Neutrophil (primary cell): ENCODE data around the gene MARS1.
A peak's percentile ranks its signal among the peaks of the same experiment; 100 is the strongest.

Experiments used
- H3K27ac ChIP-seq: fragments of 200-600 bp; sonication (generic); 2 replicates; pipeline ENCODE4 v1.5.1; 2016; ENCODE audit warnings: mild to moderate bottlenecking, moderate library complexity
- H3K27me3 ChIP-seq: fragments of 200-600 bp; sonication (generic); 2 replicates; pipeline ENCODE4 v1.6.0; 2016; ENCODE audit warnings: mild to moderate bottlenecking
- H3K36me3 ChIP-seq: fragments of 200-600 bp; sonication (generic); 2 replicates; pipeline ENCODE4 v1.5.1; 2017
- H3K4me1 ChIP-seq, 2 experiments: fragments of 200-600 bp in 1 of 2; sonication (generic) in 1 of 2; 1 replicate in 1 of 2; 2 replicates in 1 of 2; pipeline versions ENCODE4 v1.5.1 to v1.6.1; 2013 to 2016; ENCODE audit warnings: low read depth in 1 of 2, low read length in 1 of 2, mild to moderate bottlenecking in 1 of 2, moderate library complexity in 1 of 2; ENCODE audit not compliant: control insufficient read depth in 1 of 2, insufficient read depth in 1 of 2
- H3K4me3 ChIP-seq, 2 experiments: fragments of 200-600 bp in 1 of 2; sonication (generic) in 1 of 2; 1 replicate in 1 of 2; 2 replicates in 1 of 2; pipeline ENCODE4 v1.5.1; 2013 to 2016; ENCODE audit warnings: low read depth in 1 of 2, low read length in 1 of 2, mild to moderate bottlenecking in 1 of 2, moderate library complexity in 1 of 2
- H3K9me3 ChIP-seq: fragments of 200-600 bp; sonication (generic); 2 replicates; pipeline ENCODE4 v1.5.1; 2016
- TF ChIP-seq, protein P1 (sequence below): fragments of 200-600 bp; sonication (generic); IDR thresholded peaks from 2 replicates; pipeline ENCODE4 v1.5.1; 2016; ENCODE audit warnings: antibody characterized with exemption

MARS1 gene

DNA sequence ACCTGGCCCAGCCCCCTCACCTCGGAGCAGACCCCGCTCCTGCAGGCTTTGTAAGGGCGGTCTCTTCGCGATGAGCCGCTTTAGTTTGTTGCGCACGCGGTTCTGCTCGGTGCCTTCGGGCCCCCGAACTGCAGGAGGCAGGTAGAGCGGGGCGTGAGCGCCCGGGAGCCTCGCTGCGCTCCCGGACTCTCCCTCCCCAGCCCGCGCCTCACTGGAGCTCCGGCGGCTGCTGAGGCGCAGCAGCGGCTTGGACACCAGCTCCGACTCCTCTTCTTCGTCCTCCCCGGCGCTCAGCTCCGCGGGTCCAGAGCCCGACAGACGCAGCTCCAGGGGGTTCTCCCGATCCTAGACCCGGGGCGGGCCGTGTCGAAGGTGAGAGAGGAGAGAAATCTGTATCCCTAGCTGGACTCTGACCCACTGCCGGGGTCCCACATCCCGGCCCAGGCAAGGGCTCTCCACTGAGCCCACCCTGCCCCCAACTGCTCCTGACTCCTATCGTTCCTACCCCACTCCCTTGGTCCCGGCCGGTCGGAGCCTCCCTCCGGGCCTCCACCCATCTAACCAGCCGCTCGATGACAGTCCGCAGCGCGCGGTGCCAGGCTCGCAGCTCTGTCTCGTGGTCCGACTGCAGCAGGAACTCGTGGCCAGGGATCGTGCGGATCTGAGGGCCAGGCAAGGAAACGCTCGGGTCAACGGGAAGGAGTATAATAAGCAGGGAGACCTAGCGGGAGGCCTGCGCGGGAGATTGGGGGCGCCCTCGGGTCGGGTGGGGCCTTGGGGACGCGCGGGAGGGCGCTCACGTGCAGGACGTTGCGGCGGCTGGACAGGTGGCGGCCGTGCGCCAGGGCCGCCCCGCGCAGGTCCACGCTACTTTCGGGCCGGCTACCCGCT lies 12.4 kb upstream of the MARS1 start:
- Histone ChIP-seq H3K4me3 (peak overlapping the region; percentile 97 to 100), H3K9me3 (no peaks in the 10 kb centered on the region), H3K27ac (peak overlapping the region; percentile 99), H3K27me3 (no peaks in the 10 kb centered on the region), H3K36me3 (peaks cover 63% of the 10 kb centered on the region), H3K4me1 (peaks cover 79 to 91% of the 10 kb centered on the region in 2 experiments)
- TF ChIP-seq, protein P1, sequence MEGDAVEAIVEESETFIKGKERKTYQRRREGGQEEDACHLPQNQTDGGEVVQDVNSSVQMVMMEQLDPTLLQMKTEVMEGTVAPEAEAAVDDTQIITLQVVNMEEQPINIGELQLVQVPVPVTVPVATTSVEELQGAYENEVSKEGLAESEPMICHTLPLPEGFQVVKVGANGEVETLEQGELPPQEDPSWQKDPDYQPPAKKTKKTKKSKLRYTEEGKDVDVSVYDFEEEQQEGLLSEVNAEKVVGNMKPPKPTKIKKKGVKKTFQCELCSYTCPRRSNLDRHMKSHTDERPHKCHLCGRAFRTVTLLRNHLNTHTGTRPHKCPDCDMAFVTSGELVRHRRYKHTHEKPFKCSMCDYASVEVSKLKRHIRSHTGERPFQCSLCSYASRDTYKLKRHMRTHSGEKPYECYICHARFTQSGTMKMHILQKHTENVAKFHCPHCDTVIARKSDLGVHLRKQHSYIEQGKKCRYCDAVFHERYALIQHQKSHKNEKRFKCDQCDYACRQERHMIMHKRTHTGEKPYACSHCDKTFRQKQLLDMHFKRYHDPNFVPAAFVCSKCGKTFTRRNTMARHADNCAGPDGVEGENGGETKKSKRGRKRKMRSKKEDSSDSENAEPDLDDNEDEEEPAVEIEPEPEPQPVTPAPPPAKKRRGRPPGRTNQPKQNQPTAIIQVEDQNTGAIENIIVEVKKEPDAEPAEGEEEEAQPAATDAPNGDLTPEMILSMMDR: no peak

DNA sequence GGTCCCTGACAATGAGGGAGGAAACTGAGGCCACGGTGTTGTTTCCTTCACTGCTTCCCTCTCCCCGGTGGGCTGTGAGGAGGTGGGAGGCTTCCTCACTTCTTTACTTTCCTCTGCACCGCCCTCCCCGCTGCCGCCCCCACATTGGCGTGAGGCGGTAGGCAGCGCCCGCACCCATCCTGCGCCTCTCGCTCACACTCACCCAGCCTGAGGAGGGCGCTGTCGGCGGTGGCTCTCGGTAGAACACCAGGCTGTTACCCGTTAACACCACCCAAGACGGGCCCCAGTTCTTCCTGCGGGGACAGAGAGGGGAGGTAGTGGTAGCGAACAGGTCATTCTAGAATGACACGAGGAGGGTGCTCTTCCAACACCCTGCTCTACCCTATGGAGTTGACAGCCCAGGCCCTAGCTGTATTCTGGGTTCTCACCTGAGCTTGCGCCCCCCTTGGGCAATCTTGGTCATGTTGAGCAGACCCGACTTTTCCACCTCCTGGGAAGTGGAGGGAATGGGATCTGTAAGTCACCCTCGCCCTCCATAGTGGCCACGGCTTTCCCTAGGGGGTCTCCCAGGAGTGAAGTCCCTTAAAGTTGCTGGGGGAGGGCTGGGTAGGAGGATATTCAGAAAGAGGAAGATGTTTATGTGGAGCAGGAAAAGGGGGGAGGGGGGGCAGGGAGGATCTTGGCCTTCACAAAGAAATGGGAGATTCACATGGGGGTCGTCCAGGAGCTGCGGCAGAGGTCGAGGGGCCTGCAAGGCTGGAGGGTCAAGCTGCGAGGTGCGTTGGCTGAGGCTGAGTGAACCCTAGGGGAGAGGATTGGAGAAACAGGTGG lies 11.5 kb upstream of the MARS1 start:
- H3K27me3 ChIP-seq: no peaks in the 10 kb centered on the region
- TF ChIP-seq, protein P1: peak; percentile 69
- peak overlapping the region; percentile 97 to 100 for H3K4me3 ChIP-seq
- peaks cover 79 to 91% of the 10 kb centered on the region in 2 experiments for H3K4me1 ChIP-seq
- peaks cover 54% of the 10 kb centered on the region for H3K36me3 ChIP-seq
- H3K27ac ChIP-seq: peak overlapping the region; percentile 99
- H3K9me3 ChIP-seq: no peaks in the 10 kb centered on the region

DNA sequence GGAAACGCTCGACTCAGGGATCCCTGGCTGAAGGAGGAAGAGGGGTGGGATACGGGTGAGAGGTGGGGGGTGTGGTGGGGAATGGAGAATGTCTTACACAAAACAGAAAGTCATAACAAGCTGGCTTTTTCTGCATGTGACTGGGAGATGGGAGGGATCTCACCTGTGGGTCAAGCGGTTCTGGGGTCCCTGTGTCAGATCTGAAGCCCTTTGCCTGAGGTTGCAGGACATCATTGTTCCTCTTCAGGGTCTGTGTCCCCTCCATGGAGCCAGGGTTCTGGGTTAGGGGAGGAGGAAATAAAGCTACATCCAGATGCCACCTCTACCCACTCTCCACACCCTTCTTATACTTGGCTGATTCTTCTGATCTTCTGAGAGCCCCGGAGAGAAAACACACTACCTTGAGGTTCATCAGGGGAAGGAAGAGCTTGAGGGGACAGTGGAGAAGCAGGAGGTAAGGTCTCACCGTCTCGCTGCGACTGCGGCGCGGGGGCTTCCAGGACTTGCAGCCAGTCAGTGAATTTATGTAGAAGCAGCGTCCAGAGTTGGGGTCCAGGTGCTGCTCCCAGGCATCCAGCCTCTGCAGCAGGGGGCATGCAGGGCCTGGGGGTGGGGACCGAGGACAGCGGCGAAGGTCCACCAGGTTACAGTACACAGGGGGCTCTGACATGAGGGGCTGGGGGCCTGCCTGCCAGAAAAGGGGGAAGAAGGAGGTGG lies 10.7 kb upstream of the MARS1 start:
- Histone ChIP-seq H3K27me3 (no peaks in the 10 kb centered on the region), H3K36me3 (peaks cover 46% of the 10 kb centered on the region), H3K4me3 (peak overlapping the region; percentile 97 to 100), H3K9me3 (no peaks in the 10 kb centered on the region), H3K27ac (peak overlapping the region; percentile 99), H3K4me1 (peaks cover 78 to 89% of the 10 kb centered on the region in 2 experiments)
- TF ChIP-seq, protein P1: no peak

DNA sequence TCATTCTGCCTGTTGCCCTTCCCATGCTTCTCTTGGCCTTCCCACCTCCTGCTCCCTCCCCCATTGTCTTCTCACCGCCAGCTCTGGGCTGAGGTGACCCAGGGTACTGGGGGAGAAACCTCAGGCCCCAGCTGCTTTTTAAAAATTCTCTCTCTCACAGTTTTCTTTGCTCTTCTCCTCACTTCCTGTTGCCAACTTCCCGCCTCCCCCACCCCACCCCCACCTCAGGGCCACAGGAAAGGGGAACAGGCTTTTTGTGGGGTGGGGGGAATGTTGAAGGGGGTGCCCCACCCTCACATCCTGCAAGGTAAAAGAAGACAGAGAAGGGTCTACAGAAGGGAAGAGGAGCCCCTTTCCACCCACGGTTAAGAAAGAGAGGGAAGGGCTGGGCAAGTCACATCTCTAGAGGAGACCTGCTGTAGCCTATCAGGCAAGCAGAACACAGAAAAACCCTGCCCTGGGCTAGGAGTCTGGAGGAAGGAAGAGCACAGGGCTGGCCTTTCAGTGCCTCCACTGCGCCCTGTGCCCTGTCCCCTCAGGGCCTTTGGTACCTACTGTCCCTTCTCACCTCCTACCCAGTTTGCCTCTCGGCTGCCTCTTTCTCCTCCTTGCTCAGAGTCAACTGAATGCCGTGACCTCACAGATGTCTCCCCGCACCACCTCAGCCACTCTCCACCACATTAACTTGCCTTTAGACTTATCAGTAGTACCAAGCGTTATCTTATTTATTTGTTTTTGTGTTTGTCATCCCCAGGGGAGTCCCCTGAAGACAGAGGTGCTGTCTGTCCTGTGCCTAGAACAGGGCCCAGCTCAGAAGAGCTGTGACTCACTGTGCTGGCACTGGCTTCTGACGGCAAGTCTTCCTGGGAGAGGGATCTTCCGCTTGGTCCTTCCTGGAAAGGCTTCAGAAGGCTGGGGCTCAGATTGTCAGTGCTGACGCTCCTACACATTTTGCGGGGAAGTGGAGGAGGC lies 9.9 kb upstream of the MARS1 start:
- Histone ChIP-seq H3K9me3 (no peaks in the 10 kb centered on the region), H3K4me1 (peaks cover 69 to 81% of the 10 kb centered on the region in 2 experiments), H3K36me3 (peaks cover 38% of the 10 kb centered on the region), H3K27ac (peak overlapping the region; percentile 99), H3K27me3 (no peaks in the 10 kb centered on the region), H3K4me3 (peak overlapping the region; percentile 97 to 100)
- TF ChIP-seq, protein P1: peak; percentile 26
